HL-60 (cell line): ENCODE data around the gene PKP1.

Experiments used
- POLR2AphosphoS5 ChIP-seq: IDR thresholded peaks from 2 replicates; pipeline ENCODE4 v1.6.1; 2012; ENCODE audit warnings: low read depth
- TF ChIP-seq, protein P1 (sequence below): IDR thresholded peaks from one replicate; pipeline ENCODE4 v1.5.1; 2011; ENCODE audit warnings: low read length, control low read depth, inconsistent platforms; ENCODE audit not compliant: insufficient read depth

- TF ChIP-seq, protein P1, sequence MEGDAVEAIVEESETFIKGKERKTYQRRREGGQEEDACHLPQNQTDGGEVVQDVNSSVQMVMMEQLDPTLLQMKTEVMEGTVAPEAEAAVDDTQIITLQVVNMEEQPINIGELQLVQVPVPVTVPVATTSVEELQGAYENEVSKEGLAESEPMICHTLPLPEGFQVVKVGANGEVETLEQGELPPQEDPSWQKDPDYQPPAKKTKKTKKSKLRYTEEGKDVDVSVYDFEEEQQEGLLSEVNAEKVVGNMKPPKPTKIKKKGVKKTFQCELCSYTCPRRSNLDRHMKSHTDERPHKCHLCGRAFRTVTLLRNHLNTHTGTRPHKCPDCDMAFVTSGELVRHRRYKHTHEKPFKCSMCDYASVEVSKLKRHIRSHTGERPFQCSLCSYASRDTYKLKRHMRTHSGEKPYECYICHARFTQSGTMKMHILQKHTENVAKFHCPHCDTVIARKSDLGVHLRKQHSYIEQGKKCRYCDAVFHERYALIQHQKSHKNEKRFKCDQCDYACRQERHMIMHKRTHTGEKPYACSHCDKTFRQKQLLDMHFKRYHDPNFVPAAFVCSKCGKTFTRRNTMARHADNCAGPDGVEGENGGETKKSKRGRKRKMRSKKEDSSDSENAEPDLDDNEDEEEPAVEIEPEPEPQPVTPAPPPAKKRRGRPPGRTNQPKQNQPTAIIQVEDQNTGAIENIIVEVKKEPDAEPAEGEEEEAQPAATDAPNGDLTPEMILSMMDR: no peak
- TF ChIP-seq POLR2AphosphoS5: no peak
Observed at GRCh38 chr1:201296352-201296751, 13.0 kb downstream of the PKP1 start.
